ENCODE results near the gene USF2. TPM values are rescaled to one million over a fixed set of nuclear protein-coding genes. Genes with fewer than 3 reads are reported as not detected.
"Not testable (repeated sequence)": the region's sequence is repeated elsewhere in the genome, so short reads cannot be mapped to it uniquely, and the experiment has no call there.

USF2 gene
- total RNA-seq, 1 donor from 2014 or later: 142 TPM

GRCh38 chr19:35228177-35228930 lies 40.4 kb upstream of the USF2 start, which contains the start of gene FAM187B:
FAM187B (minus strand) TSS chr19:35228739; CDS start chr19:35228680, 59 bp downstream.
- H3K4me1 Mint-ChIP-seq (ENCODE audit: low read depth): peaks cover 2% of the 10 kb centered on the region
- no peaks in the 10 kb centered on the region for H3K27me3 Mint-ChIP-seq (ENCODE audit: low read depth)
- H3K4me3 Mint-ChIP-seq (ENCODE audit: low read depth): no peak within 1 kb of the TSS
- H3K27ac Mint-ChIP-seq: no peak within 1 kb of the TSS
- DNase-seq (ENCODE audit: low spot score): no peak
- intact Hi-C loops (cut with micrococcal nuclease): no loop called here
- H3K9me3 Mint-ChIP-seq: no peaks in the 10 kb centered on the region
- H3K36me3 Mint-ChIP-seq (ENCODE audit: low read depth): no peaks in the 10 kb centered on the region

- H3K27ac Mint-ChIP-seq: no peak overlapping the region
- no peaks in the 10 kb centered on the region for H3K9me3 Mint-ChIP-seq
- no peak overlapping the region for H3K4me3 Mint-ChIP-seq (ENCODE audit: low read depth)
- H3K27me3 Mint-ChIP-seq (ENCODE audit: low read depth): peaks cover 1% of the 10 kb centered on the region
- H3K4me1 Mint-ChIP-seq (ENCODE audit: low read depth): peaks cover 2% of the 10 kb centered on the region
- no peaks in the 10 kb centered on the region for H3K36me3 Mint-ChIP-seq (ENCODE audit: low read depth)
- intact Hi-C loops (cut with micrococcal nuclease): no loop called here
- no peak for DNase-seq (ENCODE audit: low spot score)
Measured at GRCh38 chr19:35229601-35230000, 39.2 kb upstream of the USF2 start.

DNA sequence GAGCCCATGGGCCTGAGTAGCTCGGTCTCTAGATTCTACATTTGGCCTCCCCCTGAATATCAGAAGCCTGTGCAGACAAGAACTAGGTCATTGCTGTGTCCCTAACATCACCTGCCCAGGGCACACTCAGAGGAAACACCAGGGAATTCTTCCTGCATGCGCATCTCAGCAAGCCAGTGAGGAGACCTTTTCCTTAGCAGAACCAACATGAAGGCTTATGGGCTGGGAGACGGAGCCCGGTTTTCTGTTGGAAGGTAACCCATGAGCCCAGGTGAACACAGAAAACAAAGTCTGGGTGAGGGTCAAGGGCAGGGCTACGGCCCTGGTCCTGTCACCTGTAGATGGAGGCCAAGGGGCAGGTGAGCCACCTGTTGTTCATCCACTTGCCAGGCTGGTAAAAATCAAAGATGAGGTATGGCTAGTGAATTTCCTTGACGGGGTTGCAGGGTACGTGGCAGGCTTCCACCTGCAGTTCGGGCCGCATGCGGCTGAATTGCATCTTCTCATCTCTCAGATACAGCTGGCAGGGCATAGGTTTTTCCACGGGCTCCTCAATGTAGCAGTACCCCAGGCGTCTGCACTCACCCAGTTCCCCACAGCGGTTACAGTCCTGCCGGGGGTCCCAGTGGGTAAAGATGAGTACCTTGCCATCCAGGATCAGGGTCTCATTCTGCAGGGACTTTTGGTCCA lies 36.7 kb upstream of the USF2 start:
- Mint-ChIP-seq H3K4me1 (ENCODE audit: low read depth) (no peaks in the 10 kb centered on the region), H3K27ac (no peak overlapping the region), H3K36me3 (ENCODE audit: low read depth) (no peaks in the 10 kb centered on the region), H3K9me3 (no peaks in the 10 kb centered on the region), H3K4me3 (ENCODE audit: low read depth) (no peak overlapping the region), H3K27me3 (ENCODE audit: low read depth) (peaks cover 1% of the 10 kb centered on the region)
- intact Hi-C loops (cut with micrococcal nuclease): no loop called here
- DNase-seq (ENCODE audit: low spot score): no peak

- no peaks in the 10 kb centered on the region for H3K4me1 Mint-ChIP-seq (ENCODE audit: low read depth)
- intact Hi-C loops (cut with micrococcal nuclease): no loop called here
- no peaks in the 10 kb centered on the region for H3K36me3 Mint-ChIP-seq (ENCODE audit: low read depth)
- no peak overlapping the region for H3K27ac Mint-ChIP-seq
- peaks cover 5% of the 10 kb centered on the region for H3K27me3 Mint-ChIP-seq (ENCODE audit: low read depth)
- DNase-seq (ENCODE audit: low spot score): no peak
- no peaks in the 10 kb centered on the region for H3K9me3 Mint-ChIP-seq
- H3K4me3 Mint-ChIP-seq (ENCODE audit: low read depth): no peak overlapping the region
Measured at GRCh38 chr19:35232912-35233311, 35.9 kb upstream of the USF2 start.

- DNase-seq (ENCODE audit: low spot score): no peak
- Mint-ChIP-seq H3K27me3 (ENCODE audit: low read depth) (peaks cover 18% of the 10 kb centered on the region), H3K9me3 (peaks cover 12% of the 10 kb centered on the region), H3K4me1 (ENCODE audit: low read depth) (peaks cover 13% of the 10 kb centered on the region), H3K27ac (no peak overlapping the region), H3K4me3 (ENCODE audit: low read depth) (no peak overlapping the region), H3K36me3 (ENCODE audit: low read depth) (peaks cover 8% of the 10 kb centered on the region)
- intact Hi-C loops (cut with micrococcal nuclease): no loop called here
Measured at GRCh38 chr19:35236638-35237400, 31.9 kb upstream of the USF2 start.

DNA sequence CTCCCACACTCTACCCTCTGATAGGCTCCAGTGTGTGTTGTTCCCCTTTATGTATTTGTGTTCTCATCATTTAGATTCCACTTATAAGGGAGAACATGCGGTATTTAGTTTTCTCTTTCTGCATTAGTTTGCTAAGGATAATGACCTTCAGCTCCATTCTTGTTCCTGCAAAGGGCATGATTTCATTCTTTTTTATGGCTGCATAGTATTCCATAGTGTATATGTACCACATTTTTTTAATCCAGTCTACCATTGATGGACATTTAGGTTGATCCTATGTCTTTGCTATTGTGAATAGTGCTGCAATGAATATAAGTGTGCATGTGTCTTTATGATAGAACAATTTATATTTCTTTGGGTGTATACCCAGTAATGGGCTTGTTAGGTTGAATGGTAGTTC lies 29.2 kb upstream of the USF2 start:
- H3K9me3 Mint-ChIP-seq: peaks cover 24% of the 10 kb centered on the region
- H3K27ac Mint-ChIP-seq; H3K4me3 Mint-ChIP-seq (ENCODE audit: low read depth); intact Hi-C loops (cut with micrococcal nuclease); H3K36me3 Mint-ChIP-seq (ENCODE audit: low read depth); DNase-seq (ENCODE audit: low spot score): not testable (repeated sequence)
- H3K4me1 Mint-ChIP-seq (ENCODE audit: low read depth): peaks cover 13% of the 10 kb centered on the region
- H3K27me3 Mint-ChIP-seq (ENCODE audit: low read depth): peaks cover 37% of the 10 kb centered on the region

DNA sequence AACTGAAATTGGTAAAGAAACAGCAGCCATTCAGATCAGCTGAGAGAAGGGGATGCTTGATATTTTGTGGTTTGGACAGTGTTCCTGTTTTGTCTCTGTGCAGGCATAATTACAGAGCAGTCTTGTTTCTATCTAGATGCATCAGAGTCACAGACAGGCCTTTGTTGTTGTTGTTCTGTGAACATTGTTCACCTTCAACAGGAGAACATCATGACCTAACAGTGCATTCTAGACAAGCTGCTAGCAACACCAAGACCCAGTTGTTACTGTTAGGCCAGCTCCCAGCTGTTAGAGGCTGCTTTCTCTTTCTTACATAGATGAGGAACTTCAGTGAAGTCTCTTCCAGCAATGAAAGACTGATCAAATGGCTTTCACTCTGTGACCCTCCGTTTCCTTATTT lies 28.4 kb upstream of the USF2 start:
- Mint-ChIP-seq H3K4me3 (ENCODE audit: low read depth) (no peak overlapping the region), H3K36me3 (ENCODE audit: low read depth) (peaks cover 8% of the 10 kb centered on the region), H3K27ac (no peak overlapping the region), H3K27me3 (ENCODE audit: low read depth) (peaks cover 41% of the 10 kb centered on the region), H3K9me3 (peaks cover 27% of the 10 kb centered on the region), H3K4me1 (ENCODE audit: low read depth) (peaks cover 13% of the 10 kb centered on the region)
- intact Hi-C loops (cut with micrococcal nuclease): no loop called here
- no peak for DNase-seq (ENCODE audit: low spot score)

GRCh38 chr19:35241417-35241816 lies 27.3 kb upstream of the USF2 start:
- H3K27ac Mint-ChIP-seq: no peak overlapping the region
- peaks cover 8% of the 10 kb centered on the region for H3K36me3 Mint-ChIP-seq (ENCODE audit: low read depth)
- intact Hi-C loops (cut with micrococcal nuclease): no loop called here
- peaks cover 27% of the 10 kb centered on the region for H3K9me3 Mint-ChIP-seq
- no peak for DNase-seq (ENCODE audit: low spot score)
- H3K27me3 Mint-ChIP-seq (ENCODE audit: low read depth): peaks cover 48% of the 10 kb centered on the region
- no peak overlapping the region for H3K4me3 Mint-ChIP-seq (ENCODE audit: low read depth)
- peaks cover 13% of the 10 kb centered on the region for H3K4me1 Mint-ChIP-seq (ENCODE audit: low read depth)

DNA sequence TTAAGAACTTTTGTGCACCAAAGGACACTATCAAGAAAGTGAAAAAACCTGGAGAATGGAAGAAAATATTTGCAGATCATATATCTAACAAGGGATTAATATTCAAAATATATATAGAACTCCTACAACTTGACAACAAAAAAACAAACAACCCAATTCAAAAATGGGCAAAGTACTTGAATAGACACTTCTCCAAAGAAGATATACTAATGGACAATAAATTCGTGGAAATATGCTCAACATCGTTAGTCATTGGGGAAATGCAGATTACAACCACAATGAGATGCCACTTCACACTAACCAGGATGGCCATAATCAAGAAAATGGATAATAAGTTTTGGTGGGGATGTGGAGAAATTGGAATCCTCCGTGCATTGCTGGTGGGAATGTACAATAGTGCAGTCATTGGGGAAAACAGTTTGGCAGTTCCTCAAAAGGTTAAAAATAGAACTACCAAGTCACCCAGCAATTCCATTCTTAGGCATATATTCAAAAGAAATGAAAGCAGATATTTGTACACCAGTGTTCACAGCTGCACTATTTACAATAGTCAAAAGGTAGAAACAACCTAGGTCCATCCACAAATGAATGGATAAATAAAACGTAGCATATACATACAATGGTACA lies 22.2 kb upstream of the USF2 start:
- no peak for DNase-seq (ENCODE audit: low spot score)
- no peaks in the 10 kb centered on the region for H3K36me3 Mint-ChIP-seq (ENCODE audit: low read depth)
- intact Hi-C loops (cut with micrococcal nuclease): no loop called here
- H3K9me3 Mint-ChIP-seq: peaks cover 18% of the 10 kb centered on the region
- H3K4me1 Mint-ChIP-seq (ENCODE audit: low read depth): peaks cover 4% of the 10 kb centered on the region
- H3K27ac Mint-ChIP-seq: no peak overlapping the region
- no peak overlapping the region for H3K4me3 Mint-ChIP-seq (ENCODE audit: low read depth)
- H3K27me3 Mint-ChIP-seq (ENCODE audit: low read depth): peaks cover 73% of the 10 kb centered on the region

DNA sequence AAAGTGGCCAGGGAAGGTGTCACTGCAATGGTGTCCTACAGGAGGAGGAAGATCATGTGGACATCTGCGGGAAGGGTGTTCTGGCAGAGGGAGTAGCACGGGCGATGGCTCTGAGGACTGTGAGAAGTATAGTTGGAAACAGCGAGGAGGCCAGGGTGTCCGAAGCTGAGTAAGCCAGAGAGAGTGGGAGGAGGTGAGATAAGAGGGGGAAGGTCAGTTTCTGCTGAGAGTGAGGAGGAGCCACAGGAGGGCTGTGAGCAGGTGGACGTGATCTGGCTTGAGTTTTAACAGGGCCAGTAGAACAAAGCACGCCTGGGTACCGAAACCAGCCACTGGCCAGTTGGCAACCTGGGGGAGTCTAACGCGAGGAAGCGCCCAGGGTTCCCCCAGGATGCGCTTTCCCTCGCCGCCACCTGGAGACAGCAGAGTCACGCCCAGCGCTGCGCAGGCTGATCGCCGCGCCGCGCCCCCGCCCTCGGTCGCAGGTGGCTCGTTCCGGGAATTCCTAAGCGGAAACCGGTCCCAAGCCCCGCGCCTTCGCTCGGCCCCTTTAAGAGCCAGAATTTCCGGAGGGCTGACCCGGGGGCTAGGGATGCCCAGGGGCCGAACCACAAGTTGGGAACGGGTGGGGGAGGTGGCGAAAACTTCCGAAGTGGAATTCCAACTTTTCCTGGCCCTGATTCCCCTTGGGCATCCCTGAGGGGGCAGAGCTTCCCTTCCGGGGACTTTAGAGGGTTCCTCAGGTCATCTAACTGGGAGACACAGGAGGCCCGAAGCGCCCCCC lies 21.0 kb upstream of the USF2 start:
- intact Hi-C loops (cut with micrococcal nuclease): no loop called here
- peak overlapping the region; percentile 69 for H3K4me3 Mint-ChIP-seq (ENCODE audit: low read depth)
- H3K4me1 Mint-ChIP-seq (ENCODE audit: low read depth): peaks cover 4% of the 10 kb centered on the region
- H3K27ac Mint-ChIP-seq: no peak overlapping the region
- peaks cover 13% of the 10 kb centered on the region for H3K9me3 Mint-ChIP-seq
- no peaks in the 10 kb centered on the region for H3K36me3 Mint-ChIP-seq (ENCODE audit: low read depth)
- DNase-seq (ENCODE audit: low spot score): no peak
- peaks cover 68% of the 10 kb centered on the region for H3K27me3 Mint-ChIP-seq (ENCODE audit: low read depth)

GRCh38 chr19:35248310-35249145 lies 20.2 kb upstream of the USF2 start, which contains the start of gene LSR:
LSR (plus strand) TSS chr19:35249002; CDS start chr19:35249023, 21 bp downstream.
- Mint-ChIP-seq H3K9me3 (peaks cover 10% of the 10 kb centered on the region), H3K36me3 (ENCODE audit: low read depth) (no peaks in the 10 kb centered on the region), H3K4me1 (ENCODE audit: low read depth) (peaks cover 4% of the 10 kb centered on the region), H3K4me3 (ENCODE audit: low read depth) (peak within 1 kb of the TSS; percentile 69), H3K27me3 (ENCODE audit: low read depth) (peaks cover 60% of the 10 kb centered on the region), H3K27ac (no peak within 1 kb of the TSS)
- no peak for DNase-seq (ENCODE audit: low spot score)
- intact Hi-C loops (cut with micrococcal nuclease): no loop called here
